AG20443 (cell line): ENCODE measurements around the gene SH3RF3.
"Not testable (repeated sequence)": the region's sequence is repeated elsewhere in the genome, so short reads cannot be mapped to it uniquely, and the experiment has no call there.

Source experiments
- DNase-seq: peaks from one replicate; pipeline ENCODE4 v3.0.0; 2012; ENCODE audit warnings: low spot score, mixed read lengths

Gene SH3RF3

DNA sequence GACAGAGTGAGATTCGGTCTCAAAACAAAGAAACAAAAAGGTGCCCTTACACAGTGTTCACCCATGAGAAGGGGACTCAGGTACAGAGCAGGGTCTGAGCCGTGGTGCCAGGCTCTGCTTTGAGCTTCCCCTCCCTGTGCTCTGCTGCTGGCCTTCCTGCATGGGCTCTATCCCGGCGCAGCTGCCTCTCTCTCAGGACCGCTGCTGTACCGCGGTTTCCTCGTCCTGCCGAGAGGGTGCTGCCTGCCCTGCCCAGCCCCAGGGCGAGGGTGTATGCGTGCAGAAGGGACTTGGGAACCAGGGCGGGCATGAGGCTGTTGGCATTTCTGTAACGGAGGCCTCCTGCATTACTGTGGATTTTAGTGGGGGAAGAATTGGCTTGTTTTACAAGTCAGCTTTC is 30.1 kb downstream of the SH3RF3 start:
- DNase-seq = no peak

DNA sequence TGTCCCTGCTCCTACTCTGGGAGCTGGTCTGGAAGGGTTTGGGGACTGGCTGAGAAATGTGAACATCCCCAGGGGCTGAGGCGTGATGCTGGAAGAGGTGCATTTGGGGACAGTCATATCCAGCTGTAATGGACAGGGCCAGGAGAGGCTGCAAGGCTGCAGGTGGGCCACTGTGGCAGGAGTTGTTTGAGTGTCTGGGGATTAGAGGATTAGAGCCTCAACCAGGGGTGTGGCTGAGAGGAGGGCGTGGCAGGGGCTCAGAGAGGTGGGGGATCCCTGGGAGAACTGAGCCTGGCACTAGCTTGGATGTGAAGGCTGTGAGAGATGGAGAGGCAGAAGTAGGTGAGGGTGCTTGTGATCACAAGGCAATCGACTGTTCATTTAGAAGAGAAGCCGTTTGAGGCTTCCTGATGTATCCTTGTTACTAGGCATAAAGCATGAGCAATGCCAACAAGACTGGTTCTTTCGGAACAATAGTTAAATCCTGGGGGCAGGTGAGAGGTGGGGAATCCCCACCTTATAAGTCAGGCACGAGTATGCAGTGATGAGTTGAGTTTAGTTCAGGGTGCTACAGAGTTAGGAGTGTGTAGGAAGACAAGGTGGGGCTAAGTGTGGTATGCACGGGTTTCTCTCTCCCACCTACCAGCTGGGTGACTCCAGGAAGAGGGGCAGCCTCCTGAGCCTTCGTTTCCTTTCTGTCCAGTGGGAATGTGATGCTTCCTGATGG is 31.9 kb downstream of the SH3RF3 start:
- no peak for DNase-seq

DNA sequence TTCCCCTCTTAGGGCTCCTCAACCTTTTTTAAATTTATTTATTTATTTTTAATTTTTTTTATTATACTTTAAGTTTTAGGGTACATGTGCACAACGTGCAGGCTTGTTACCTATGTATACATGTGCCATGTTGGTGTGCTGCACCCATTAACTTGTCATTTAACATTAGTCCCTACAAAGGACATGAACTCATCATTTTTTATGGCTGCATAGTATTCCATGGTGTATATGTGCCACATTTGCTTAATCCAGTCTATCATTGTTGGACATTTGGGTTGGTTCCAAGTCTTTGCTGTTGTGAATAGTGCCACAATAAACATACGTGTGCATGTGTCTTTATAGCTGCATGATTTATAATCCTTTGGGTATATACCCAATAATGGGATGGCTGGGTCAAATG is 33.4 kb downstream of the SH3RF3 start:
- DNase-seq = not testable (repeated sequence)

DNA sequence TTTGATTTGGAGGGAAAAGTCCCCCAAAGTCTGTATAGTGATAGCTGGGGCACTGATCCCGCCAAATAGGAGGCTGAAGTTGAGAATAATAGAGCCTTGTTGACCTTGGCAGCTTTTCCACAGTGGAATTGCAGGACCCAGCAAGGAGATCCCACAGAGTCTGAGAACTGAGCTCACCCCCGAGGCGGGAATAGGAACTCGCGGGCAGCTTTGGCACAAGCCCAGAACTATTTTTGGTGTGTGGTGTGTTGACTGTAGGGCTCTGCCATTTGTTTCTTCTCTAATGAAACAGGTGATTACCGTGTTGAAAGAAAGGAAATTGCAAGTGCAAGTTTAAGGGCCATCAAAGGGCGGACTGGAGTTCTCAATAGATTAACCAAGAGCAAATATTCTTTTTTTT is 34.0 kb downstream of the SH3RF3 start:
- DNase-seq = no peak

DNA sequence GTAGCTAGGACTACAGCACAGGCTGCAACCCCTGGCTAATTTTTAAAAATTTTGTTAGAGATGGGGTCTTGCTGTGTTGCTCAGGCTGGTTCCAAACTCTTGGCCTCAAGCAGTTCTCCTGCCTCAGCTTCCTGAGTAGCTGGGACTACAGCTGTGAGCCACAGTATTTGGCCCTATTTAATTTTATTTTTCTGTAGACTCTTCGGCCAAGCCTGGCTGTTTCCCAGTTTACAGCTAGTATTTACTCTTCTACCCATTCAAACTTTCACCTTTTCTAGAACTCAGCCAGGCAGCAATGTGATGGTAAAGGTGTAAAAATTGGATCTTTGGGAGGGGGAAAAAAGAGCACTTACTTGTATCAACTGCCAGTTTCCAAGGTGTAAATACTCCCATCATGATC is 35.3 kb downstream of the SH3RF3 start:
- no peak for DNase-seq

DNA sequence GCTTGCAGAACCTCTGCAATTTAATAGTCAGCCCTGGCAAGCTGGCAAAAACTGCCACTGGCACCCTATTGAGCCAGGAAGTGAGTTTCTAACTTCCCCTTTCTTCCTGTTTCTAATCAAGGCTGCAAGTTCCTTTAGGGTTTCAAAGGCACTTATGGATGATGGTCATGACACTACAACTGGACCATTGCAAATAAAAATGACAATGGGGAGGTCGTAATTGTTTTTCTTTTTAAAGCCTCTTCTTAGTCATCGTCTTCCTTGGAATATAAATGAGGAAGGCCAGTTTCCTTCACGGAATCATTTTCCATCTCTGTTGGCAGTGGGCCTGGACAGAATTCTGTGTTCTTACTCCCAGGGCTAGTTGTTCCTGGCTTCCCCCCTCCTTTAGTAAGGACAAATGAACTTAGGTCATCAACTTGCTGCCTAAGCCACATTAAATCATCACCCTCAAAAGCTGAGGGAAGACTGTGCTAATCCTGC is 35.8 kb downstream of the SH3RF3 start:
- DNase-seq = peak; percentile 60

DNA sequence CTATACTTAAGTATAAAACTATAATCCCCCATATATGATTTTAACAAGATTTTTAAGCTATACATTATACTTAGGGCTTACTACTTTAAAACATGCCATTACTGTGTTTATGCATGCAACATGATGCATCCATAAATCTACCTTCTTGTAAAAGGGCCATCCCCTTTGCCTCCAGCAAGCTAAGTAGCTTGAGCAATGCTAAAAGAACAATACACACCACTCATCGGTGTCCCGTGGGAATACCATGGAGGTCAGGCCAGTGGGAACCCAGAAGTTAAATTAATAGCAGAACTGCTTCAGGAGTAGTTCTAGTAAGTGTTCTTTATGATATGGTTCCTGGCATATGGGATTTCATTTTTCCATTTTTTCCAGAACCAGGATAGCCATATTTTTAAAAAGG is 37.8 kb downstream of the SH3RF3 start:
- DNase-seq = no peak

DNA sequence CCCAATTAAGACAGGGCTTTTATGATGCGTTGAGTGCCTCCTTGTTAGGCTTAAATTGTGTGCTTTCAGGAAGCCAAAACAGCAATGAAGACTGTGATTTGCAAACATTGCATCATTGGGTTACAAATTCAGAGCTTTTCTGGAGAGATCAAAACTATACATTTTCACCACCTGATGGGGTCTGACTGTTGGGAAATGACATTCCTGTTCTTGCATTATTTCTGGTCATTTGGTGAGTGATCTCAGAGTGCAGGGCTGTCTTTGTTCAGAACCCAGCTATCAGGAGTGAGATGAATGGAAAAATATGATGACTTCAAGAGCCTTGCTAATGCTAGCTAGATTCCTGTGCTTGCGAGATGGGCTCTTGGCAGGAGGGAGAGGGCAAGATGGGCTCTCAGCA is 39.1 kb downstream of the SH3RF3 start:
- no peak for DNase-seq

DNA sequence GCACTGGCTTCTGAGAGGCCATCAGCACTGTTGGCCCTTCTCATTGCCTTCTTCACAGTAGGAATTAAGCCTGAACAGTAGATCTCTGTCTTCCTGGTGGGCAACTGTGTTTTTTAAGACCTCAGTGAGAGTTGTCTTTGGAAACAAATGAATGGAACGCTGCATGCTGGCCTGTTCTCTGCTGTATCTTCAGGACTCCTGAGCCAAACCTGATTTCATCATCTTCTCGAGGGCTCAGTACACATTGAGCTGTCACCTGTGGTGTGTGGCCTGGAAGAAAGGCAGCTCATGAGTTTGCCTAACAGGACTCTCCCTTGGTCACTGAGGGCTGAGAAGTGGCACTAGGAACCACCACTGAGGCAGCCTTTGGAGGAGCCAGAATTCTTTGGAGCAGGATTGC is 39.7 kb downstream of the SH3RF3 start:
- DNase-seq = no peak

DNA sequence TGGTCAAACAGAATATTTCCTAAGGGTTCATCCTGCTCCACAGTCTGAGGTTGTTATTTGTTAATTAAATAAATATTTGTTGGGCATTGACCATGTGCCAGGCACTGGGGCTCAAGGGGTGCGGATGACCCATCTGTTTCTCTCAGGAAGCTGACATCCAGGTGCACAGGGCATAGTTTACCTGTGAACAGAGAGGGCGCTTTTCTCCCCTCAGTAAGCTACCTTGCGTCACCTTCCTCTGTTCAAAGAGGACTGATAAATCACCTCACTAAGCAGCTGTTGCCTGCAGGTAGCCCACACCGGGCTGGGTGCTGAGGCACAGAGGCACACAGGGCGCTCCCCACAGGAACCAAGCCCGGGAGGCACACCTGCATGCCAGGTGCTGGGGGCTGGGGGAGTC is 41.6 kb downstream of the SH3RF3 start:
- DNase-seq = no peak

DNA sequence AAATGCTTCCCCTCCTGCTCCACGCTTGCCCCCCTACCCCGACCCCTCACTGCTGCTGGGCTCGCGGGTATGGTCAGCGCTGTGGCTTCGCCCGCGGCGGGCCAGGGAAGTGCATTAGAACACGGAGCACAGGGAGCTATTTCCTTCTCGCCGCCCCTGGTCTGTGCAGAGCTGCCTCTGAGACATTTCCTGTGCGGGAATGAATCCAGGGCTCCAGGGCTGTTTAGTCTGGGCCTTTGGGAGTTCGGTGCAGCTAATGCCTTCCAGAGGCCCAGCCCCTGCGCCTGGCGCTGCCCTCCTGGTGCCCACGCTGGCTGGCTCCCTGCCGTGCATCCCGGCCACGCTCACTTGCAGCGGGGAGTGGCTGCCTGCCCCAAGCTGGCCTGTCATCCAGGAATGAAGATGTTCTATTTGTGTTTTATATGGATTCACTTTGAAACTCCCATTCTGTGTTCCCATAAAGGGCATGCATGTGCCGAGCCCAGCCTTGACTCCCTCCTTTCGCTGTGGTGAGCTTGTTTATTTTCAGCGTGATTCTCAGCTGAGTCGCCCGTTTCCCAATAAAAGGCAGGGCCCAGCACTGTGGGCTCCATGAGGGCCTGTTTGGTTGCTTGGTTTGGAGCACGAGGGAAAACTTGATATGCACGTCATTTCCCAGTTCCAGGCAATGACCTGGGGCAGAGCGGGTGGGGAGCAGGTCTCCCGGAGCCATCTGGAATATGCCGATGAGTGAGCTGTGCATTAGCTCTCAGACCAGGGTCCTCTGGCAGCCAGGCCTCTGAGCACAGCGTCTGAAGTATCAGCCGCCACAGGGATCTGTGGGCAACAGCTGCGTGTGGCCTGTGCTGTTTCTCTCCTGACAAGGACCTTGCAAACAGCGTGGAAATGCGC is 42.7 kb downstream of the SH3RF3 start:
- DNase-seq = peak; percentile 85

DNA sequence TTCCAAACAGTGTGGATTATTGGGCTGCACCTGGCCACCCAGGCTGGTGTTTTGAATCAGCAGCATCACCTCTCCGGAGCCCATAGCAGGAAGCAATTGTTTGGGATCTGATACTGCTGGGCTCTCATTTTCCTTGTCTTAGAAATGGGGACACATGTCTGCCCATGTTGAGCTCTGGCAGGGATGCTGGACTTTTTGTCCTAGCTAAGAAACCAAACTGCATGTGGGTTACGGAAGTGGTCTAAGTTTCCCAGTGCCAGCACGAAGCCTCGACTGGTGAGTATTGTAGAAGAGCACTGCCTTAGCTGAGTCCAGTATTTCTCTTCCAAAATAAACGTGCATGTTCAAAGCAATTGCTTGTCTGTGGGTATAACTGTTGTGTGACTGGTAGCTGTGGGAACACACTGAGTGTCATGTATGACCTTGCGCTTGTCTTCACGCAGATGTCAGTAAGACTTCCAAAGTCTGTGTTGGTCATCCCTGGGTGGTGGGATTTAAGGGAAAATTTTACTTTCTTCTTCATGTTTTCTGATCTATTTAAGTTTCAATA is 43.6 kb downstream of the SH3RF3 start:
- no peak for DNase-seq

DNA sequence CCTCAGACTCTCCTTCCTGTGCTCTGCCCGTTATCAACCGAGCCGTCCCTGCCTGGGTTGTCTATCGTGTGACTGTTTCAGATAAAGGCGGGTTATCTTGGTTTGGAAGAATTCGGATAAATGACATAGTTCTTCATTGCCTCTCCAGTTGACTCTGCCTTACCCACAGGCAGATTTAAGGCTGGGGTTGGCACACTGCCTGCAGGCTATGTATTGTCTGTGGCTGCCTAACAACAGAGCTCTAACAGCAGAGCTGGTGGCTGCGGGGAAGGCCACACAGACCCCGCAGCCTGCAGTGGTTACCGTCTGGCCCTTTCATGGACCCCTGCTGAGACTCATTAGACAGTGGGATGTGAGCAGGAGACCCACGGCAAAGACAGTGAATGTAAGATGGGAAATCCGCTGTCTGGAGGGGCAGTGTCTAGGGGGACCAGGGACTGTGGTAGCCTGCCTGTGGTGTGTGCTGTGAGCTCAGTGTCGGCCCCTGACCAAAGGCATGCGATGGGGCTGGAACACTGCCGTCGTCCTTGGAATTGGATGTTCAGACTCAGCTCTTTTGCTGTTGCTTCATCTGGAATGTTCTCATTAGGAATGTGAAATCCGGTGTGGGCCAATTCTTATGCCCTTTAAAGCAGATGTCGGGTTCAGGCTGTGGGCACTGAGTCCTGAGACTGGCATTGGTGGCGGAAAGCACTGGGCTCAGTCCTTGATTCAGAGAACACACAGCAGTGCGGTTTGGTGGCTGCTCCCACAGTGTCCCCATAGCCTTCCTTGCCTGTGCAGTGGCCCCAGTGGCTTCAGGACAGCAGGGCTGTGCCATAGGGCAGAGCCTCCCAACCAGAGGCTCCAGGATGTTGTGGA is 44.5 kb downstream of the SH3RF3 start:
- DNase-seq = peak; percentile 86

DNA sequence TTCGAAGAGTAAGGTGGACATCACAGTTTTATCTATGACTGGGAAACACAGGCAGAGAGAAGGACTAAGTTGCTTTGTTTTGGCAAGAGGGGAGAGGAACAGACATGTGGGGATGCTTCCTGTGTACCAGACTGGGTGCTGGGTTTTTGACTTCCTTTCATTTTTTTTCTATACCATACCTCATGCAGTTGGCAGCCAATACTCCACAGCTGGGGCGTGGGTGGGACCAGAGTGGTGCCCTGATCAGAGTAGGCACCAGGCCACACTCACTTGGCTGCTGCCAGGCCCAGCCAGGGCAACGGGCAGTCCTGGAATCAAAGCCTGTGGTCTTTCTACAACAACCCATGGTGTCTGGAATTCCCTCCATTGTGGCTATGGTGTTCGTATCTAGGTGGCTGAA is 45.2 kb downstream of the SH3RF3 start:
- no peak for DNase-seq

DNA sequence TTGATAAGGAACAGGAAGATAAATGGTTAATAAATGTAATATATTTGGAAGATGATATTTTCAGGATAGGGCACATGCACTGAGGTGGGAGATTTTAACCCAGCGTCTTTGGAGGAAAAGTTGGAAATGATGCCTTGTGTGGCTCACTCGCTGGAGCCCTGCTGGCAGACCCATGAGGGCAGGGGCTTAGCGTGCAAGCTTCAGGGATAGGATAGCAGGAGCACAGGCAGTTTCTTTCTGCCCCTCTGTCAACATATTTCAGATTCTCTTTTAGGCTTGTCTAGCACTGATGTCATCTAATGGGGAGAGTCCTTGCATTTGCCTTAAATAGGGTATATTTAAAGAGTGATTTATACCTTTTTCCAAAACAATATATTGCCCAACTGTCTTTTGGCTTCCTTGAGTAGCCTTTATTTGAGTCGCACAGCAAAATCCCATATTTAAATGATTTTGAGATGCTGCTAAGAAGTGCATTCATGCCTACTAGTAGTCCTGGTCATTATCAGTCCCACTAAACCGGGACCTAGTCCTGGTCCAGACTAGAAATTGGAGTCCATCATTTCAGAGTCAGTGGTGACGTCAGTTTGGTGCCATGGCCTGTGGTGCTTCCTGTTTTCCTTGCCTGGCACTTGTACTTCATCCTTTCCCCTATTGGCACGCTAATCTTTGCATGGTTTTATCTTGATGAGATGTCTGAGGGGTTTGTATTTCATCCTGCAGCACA is 45.8 kb downstream of the SH3RF3 start:
- no peak for DNase-seq

DNA sequence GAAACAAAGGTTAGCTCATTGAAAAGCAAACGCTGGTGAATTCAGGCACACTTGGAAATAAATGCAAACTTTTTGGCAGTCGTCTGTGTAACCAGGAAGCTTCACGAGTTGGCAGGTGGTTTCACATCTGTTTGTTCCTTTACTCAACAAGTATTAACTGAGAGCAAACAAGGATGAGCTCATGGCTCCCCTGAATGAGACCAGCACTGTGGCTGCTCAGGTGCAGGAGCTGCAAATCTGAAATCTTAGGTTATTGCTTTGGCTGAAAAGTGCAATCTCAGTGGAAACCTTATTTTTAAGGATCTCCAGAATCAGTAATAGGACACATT is 46.3 kb downstream of the SH3RF3 start:
- DNase-seq = no peak

DNA sequence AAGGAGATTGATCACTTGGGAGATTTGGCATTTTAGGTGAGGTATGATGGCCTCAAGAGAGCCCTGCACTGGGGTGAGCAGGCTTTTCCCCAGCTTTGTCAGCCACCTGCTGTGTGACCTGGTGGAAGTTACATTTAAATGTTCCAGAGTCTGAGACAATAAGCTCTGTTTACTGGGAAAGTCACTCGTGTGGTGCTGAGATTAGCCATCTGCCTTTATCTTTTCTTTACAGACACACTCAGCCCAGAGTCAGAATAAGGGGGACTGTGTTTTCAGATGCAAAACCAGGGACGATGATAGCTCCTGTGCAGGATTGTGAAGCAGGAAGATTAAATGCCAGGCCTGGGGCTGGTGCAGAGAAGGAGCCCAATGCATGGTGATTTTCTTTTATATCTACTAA is 47.9 kb downstream of the SH3RF3 start:
- DNase-seq = no peak

DNA sequence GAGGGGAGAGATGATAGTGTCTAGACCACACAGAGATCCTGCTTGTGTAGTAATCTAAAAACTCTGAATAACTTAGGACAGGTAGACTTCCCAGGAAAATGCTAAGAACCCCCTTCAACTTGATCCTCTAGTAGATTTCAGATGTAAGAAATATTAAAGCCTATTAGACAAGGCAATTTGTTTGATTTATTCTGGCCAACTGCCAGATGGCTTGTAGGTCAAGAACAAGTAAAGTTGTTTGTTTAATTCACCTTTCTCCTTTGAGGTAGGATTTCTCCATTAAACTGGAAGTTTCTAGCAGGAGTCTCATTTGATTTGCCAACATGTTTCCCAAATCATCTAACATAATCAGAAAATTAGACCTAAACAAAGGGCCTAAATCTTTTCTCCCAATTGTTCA is 48.6 kb downstream of the SH3RF3 start:
- no peak for DNase-seq

DNA sequence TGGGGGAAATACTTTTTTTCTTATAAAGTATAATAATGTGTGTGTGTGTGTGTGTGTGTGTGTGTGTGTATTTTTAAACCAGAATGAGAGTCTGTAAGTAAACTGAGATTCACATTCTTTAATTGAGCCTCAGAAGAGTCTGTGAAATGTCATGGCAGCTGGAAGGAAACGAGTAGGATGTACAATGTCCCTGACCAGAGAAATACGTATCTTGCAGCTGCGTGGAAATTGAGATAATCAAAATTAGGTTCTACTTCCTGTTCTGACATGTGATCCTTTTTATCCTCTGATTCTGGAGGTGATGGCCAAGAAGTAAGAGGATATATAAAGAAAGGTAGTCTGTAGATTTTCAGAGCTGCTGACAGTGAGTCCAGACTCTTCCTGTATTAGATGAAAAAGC is 50.0 kb downstream of the SH3RF3 start:
- no peak for DNase-seq

DNA sequence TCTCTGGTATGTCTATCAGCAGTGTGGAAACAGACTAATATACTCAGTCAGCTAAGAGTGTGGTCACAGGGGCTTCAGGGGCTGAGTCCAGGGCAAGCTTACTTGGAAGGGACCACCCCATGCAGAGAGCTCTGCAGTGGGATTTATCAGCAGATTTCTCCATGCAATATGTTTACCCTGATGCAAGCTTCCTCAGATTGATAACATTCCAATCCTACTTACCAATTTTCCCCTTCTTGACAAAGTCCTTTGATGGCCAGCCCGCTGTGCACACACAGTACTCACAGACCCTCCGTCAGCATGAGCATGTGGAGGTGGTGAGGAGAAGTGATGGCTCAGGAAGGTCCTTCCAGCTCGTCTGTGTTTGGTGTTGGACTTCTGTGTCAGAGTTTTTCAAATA is 51.8 kb downstream of the SH3RF3 start:
- no peak for DNase-seq

DNA sequence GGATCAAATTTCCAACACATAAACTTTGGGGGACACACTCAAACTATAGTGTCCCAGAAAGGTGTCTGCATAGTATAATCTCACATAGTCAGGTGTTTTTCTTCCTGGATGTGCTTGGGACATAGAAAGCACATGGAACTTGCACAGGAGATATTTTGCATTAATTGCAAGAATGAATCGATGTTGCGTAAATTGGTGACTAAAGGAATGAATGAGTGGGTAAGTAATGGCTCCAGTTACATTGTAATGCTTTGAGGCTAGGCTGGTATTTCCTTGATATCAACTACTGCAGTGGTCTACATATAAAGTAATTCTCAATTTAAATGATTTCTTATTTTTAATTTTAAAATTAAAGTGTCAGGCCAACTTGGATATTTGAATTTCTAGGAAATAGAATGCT is 53.4 kb downstream of the SH3RF3 start:
- DNase-seq = no peak

DNA sequence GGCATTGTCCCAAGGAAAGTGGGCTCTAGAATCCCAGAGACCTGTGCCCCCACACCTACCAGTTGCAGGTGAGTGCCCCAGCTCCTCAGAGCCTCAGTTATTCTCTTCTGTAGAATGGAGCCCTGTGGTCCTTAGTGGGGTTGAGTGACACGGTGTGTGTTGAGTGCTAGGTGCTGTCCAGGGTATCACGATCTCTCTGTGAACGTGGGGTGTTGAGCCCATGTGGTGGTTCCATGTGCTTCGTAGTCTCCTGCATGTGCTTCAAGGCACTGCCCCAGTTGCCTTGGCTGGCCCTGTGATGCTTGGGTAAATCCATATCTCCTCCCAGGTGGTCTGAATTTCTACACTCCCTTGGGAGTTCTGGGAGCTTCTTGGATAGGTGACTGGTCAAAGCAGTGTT is 54.9 kb downstream of the SH3RF3 start:
- no peak for DNase-seq
